BLaER1 treated with 17β-estradiol and CSF1 and Interleukin-3, amounts not matched to agents 10 nM and 100 nM (cell line): ENCODE measurements around the gene AOC3.
A peak's percentile ranks its signal among the peaks of the same experiment; 100 is the strongest.
"Not testable (repeated sequence)": the region's sequence is repeated elsewhere in the genome, so short reads cannot be mapped to it uniquely, and the experiment has no call there.

Experiments used
- H3K27ac ChIP-seq, 11 experiments: shearing (Covaris generic); formaldehyde crosslinking; 2 replicates each; pipeline ENCODE4 v1.8.1; 2022
- H3K27me3 ChIP-seq, 11 experiments: shearing (Covaris generic); formaldehyde crosslinking; 2 replicates each; pipeline ENCODE4 v1.8.1; 2022
- H3K36me3 ChIP-seq, 11 experiments: shearing (Covaris generic); formaldehyde crosslinking; 2 replicates each; pipeline ENCODE4 v1.8.1; 2022
- H3K4me1 ChIP-seq, 10 experiments: shearing (Covaris generic); formaldehyde crosslinking; 2 replicates each; pipeline ENCODE4 v1.8.1; 2022
- H3K4me2 ChIP-seq, 11 experiments: shearing (Covaris generic); formaldehyde crosslinking; 2 replicates each; pipeline ENCODE4 v1.8.1; 2022
- H3K4me3 ChIP-seq, 10 experiments: shearing (Covaris generic); formaldehyde crosslinking; 2 replicates each; pipeline ENCODE4 v1.8.1; 2022
- H3K9ac ChIP-seq, 11 experiments: shearing (Covaris generic); formaldehyde crosslinking; 2 replicates each; pipeline ENCODE4 v1.8.1; 2022
- H3K9me3 ChIP-seq, 11 experiments: shearing (Covaris generic); formaldehyde crosslinking; replicated peaks in 1 of 11; 2 replicates each; pipeline ENCODE4 v1.8.1; 2022
- H4K20me1 ChIP-seq, 11 experiments: shearing (Covaris generic); formaldehyde crosslinking; 2 replicates each; pipeline ENCODE4 v1.8.1; 2022
- Cebpa-rat ChIP-seq, 11 experiments: shearing (Covaris generic); IDR thresholded peaks; 2 replicates each; pipeline ENCODE4 v1.8.1; 2022

AOC3 gene

GRCh38 chr17:42880776-42881310, 29.8 kb downstream of the AOC3 start:
- H3K27me3 ChIP-seq: no peaks in the 10 kb centered on the region
- H3K27ac ChIP-seq: no peak overlapping the region
- no peak overlapping the region for H3K4me3 ChIP-seq
- peaks cover 2 to 24% (median 9%) of the 10 kb centered on the region in 10 experiments; a peak in 19 of 20 replicates for H3K4me1 ChIP-seq
- no peak for TF ChIP-seq Cebpa-rat (IDR thresholded peaks at IDR 0.05)
- H3K9me3 ChIP-seq: no peaks in the 10 kb centered on the region
- H3K36me3 ChIP-seq: no peaks in the 10 kb centered on the region
- H3K4me2 ChIP-seq: no peak overlapping the region
- H3K9ac ChIP-seq: no peak overlapping the region
- H4K20me1 ChIP-seq: no peaks in the 10 kb centered on the region

- not testable (repeated sequence) for H3K9me3 ChIP-seq, H3K27ac ChIP-seq, H3K36me3 ChIP-seq, H3K9ac ChIP-seq, H4K20me1 ChIP-seq, H3K27me3 ChIP-seq, H3K4me3 ChIP-seq, H3K4me2 ChIP-seq
- H3K4me1 ChIP-seq: peaks cover 10 to 33% (median 17%) of the 10 kb centered on the region in 10 experiments
These were observed 30.7 kb downstream of the AOC3 start for GRCh38 chr17:42881706-42882105.

- Histone ChIP-seq H3K27me3 (no peaks in the 10 kb centered on the region), H4K20me1 (no peaks in the 10 kb centered on the region), H3K4me2 (no peak overlapping the region; a peak in 1 of 22 replicates), H3K9ac (no peak overlapping the region), H3K4me1 (peaks cover 13 to 37% (median 22%) of the 10 kb centered on the region in 10 experiments), H3K4me3 (no peak overlapping the region), H3K27ac (no peak overlapping the region), H3K9me3 (no peaks in the 10 kb centered on the region), H3K36me3 (no peaks in the 10 kb centered on the region)
- TF ChIP-seq Cebpa-rat (IDR thresholded peaks at IDR 0.05): no peak
These were observed 31.2 kb downstream of the AOC3 start for GRCh38 chr17:42882166-42882565.

- Histone ChIP-seq H3K4me3 (no peak overlapping the region), H3K9ac (no peak overlapping the region), H3K4me2 (peak overlapping the region in 2 of 11 experiments; percentile 77 to 83; a peak in 2 of 22 replicates), H3K27me3 (no peaks in the 10 kb centered on the region), H3K9me3 (no peaks in the 10 kb centered on the region), H3K36me3 (no peaks in the 10 kb centered on the region), H3K4me1 (peaks cover 13 to 48% (median 29%) of the 10 kb centered on the region in 10 experiments), H4K20me1 (no peaks in the 10 kb centered on the region), H3K27ac (no peak overlapping the region)
- no peak for TF ChIP-seq Cebpa-rat (IDR thresholded peaks at IDR 0.05)
These were observed 33.0 kb downstream of the AOC3 start for GRCh38 chr17:42883802-42884558.

- Histone ChIP-seq H3K4me2 (peak overlapping the region; percentile 53 to 84 (median 76)), H3K27ac (peak overlapping the region in 2 of 11 experiments; percentile 25 to 40; a peak in 1 of 22 replicates), H3K4me1 (peaks cover 13 to 54% (median 30%) of the 10 kb centered on the region in 10 experiments)
- H3K4me3 ChIP-seq, H3K9ac ChIP-seq, H3K36me3 ChIP-seq, H3K27me3 ChIP-seq, H4K20me1 ChIP-seq, H3K9me3 ChIP-seq: not testable (repeated sequence)
These were observed 34.8 kb downstream of the AOC3 start for GRCh38 chr17:42885806-42886205.

GRCh38 chr17:42886283-42887176, 35.5 kb downstream of the AOC3 start:
- no peak for TF ChIP-seq Cebpa-rat (IDR thresholded peaks at IDR 0.05)
- no peaks in the 10 kb centered on the region for H3K27me3 ChIP-seq
- H4K20me1 ChIP-seq: no peaks in the 10 kb centered on the region
- H3K27ac ChIP-seq: peak overlapping the region in 2 of 11 experiments; percentile 40 to 52; a peak in 4 of 22 replicates
- H3K36me3 ChIP-seq: no peaks in the 10 kb centered on the region
- H3K4me1 ChIP-seq: peaks cover 13 to 62% (median 35%) of the 10 kb centered on the region in 10 experiments
- H3K9me3 ChIP-seq: no peaks in the 10 kb centered on the region
- H3K9ac ChIP-seq: peak overlapping the region in 1 of 11 experiments; percentile 33; a peak in 1 of 22 replicates
- peak overlapping the region; percentile 53 to 84 (median 76) for H3K4me2 ChIP-seq
- peak overlapping the region in 1 of 10 experiments; percentile 22; a peak in 1 of 20 replicates for H3K4me3 ChIP-seq

GRCh38 chr17:42889809-42890208, 38.8 kb downstream of the AOC3 start:
- H3K4me1 ChIP-seq: peaks cover 26 to 86% (median 66%) of the 10 kb centered on the region in 10 experiments
- H3K4me3 ChIP-seq: no peak overlapping the region
- H3K9ac ChIP-seq: no peak overlapping the region
- H3K4me2 ChIP-seq: no peak overlapping the region
- no peaks in the 10 kb centered on the region for H4K20me1 ChIP-seq
- no peaks in the 10 kb centered on the region for H3K27me3 ChIP-seq
- TF ChIP-seq Cebpa-rat (IDR thresholded peaks at IDR 0.05): no peak
- H3K36me3 ChIP-seq: no peaks in the 10 kb centered on the region
- no peaks in the 10 kb centered on the region for H3K9me3 ChIP-seq
- H3K27ac ChIP-seq: no peak overlapping the region

- Histone ChIP-seq H4K20me1 (no peaks in the 10 kb centered on the region), H3K27me3 (no peaks in the 10 kb centered on the region), H3K4me1 (peaks cover 16 to 86% (median 60%) of the 10 kb centered on the region in 10 experiments), H3K36me3 (no peaks in the 10 kb centered on the region), H3K4me2 (peak overlapping the region in 8 of 11 experiments; percentile 67 to 91 (median 83); a peak in 14 of 22 replicates), H3K27ac (peak overlapping the region in 9 of 11 experiments; percentile 11 to 80 (median 66); a peak in 17 of 22 replicates), H3K9ac (peak overlapping the region in 4 of 11 experiments; percentile 13 to 44 (median 22); a peak in 4 of 22 replicates), H3K9me3 (no peaks in the 10 kb centered on the region), H3K4me3 (no peak overlapping the region)
- TF ChIP-seq Cebpa-rat (IDR thresholded peaks at IDR 0.05): no peak
These were observed 40.6 kb downstream of the AOC3 start for GRCh38 chr17:42891539-42892152.
